ENCODE measurements around the gene KIF4A. TPM values are rescaled to one million over a fixed set of nuclear protein-coding genes. Genes with fewer than 3 reads are reported as not detected.

KIF4A gene
- total and polyA plus RNA-seq, 2 of the 13 experiments (the other 11 are each of a cell fraction or from before 2014, with no cell fraction given), result 9.4 to 28.2 TPM

GRCh38 chrX:70434352-70434866 lies 144.5 kb downstream of the KIF4A start (continued):
- no peak for TF ChIP-seq HNF4G (IDR thresholded peaks at IDR 0.05; ENCODE audit: borderline replicate concordance, low read depth, low read length)
- TF ChIP-seq HNF4G (CRISPR knock-in tag; IDR thresholded peaks at IDR 0.05; ENCODE audit: borderline replicate concordance, low read depth), result no peak; the same call in 1 of the 2 replicates
- peak; percentile 36; the same call in 1 of the 2 replicates for TF ChIP-seq SP4 (CRISPR knock-in tag; IDR thresholded peaks at IDR 0.05)
- peak in 1 of 2 experiments; percentile 46; a peak in 1 of 4 replicates for TF ChIP-seq POLR2A (IDR thresholded peaks at IDR 0.05; ENCODE audit: insufficient read depth in 1 of 2, low read depth in 2 of 2, low read length in 2 of 2)
- no peak for TF ChIP-seq ZNF337 (CRISPR knock-in tag; IDR thresholded peaks at IDR 0.05; ENCODE audit: borderline replicate concordance, low read depth)
- no peak for TF ChIP-seq ZNF800 (CRISPR knock-in tag; IDR thresholded peaks at IDR 0.05)

- no TSS peak for BruUV-seq (replicated peaks)
- no peak overlapping the region for H3K9ac ChIP-seq (ENCODE audit: insufficient read depth, low read depth, low read length)
- peaks cover 22% of the 10 kb centered on the region for H3K4me1 ChIP-seq (ENCODE audit: insufficient read depth, low read length)
- WGBS (ENCODE audit: low lambda C conversion rate), result 34% methylated on average over 11 of the region's 17 CpGs
- H3K27ac ChIP-seq (ENCODE audit: extremely low read length, insufficient read depth, low read length), result no peak overlapping the region
- no peak; the same call in 2 of the 3 replicates for ATAC-seq
- DNase-seq (ENCODE audit: low spot score), result no peak
- no peaks in the 10 kb centered on the region for H4K20me1 ChIP-seq (ENCODE audit: insufficient read depth, low read length)
- H2AFZ ChIP-seq (ENCODE audit: low read length), result no peak overlapping the region
- POLR2A ChIA-PET, result interaction anchor here (0.7 kb wide), 1 partner anchor 1183 kb away, joined by 4 read pairs; the partner anchor contains the start of gene CXCR3
- no peaks in the 10 kb centered on the region for H3K79me2 ChIP-seq (ENCODE audit: insufficient read depth, low read length)
- intact Hi-C loops (cut with micrococcal nuclease; ENCODE audit: unreplicated experiment), result loop anchor here (5.0 kb wide), 1 partner anchor 143 kb away; the partner anchor contains the start of gene KIF4A
- no peak for FAIRE-seq
- CTCF ChIA-PET (ENCODE audit: low intra/inter-chr PET ratio, low total read pairs), result no interaction called here
- TF ChIP-seq ZNF543 (CRISPR knock-in tag; IDR thresholded peaks at IDR 0.05) (no peak), PLRG1 (conservative IDR thresholded peaks at IDR 0.05) (no peak), NFIC (IDR thresholded peaks at IDR 0.05; ENCODE audit: low read length) (no peak), THAP11 (CRISPR knock-in tag; IDR thresholded peaks at IDR 0.05) (no peak), HMGXB3 (CRISPR knock-in tag; IDR thresholded peaks at IDR 0.05; ENCODE audit: borderline replicate concordance) (no peak)
- H3K4me3 ChIP-seq (replicated peaks in 1 of 3; ENCODE audit: insufficient read depth in 1 of 3, low read depth in 2 of 3, low read length in 3 of 3), result peak overlapping the region; percentile 34 to 80 (median 77); a peak in 5 of 6 replicates
- no peaks in the 10 kb centered on the region for H3K27me3 ChIP-seq (ENCODE audit: control insufficient read depth in 1 of 2, insufficient read depth in 2 of 2, low read length in 2 of 2)
- no peaks in the 10 kb centered on the region for H3K9me3 ChIP-seq (ENCODE audit: low read length)
- H3K36me3 ChIP-seq (replicated peaks in 1 of 2; ENCODE audit: control insufficient read depth in 1 of 2, insufficient read depth in 2 of 2, low read length in 2 of 2), result no peaks in the 10 kb centered on the region
- in situ Hi-C loops (cut with HindIII; ENCODE audit: extremely low pct_ligation_motif_present, low pct_unique_long_range_greater_than_20kb), result no loop called here
- H3K4me2 ChIP-seq (ENCODE audit: low read depth, low read length), result peak overlapping the region; percentile 82
These were observed 145.1 kb downstream of the KIF4A start for GRCh38 chrX:70434914-70435586.

All from HepG2 (cell line).